IMR-90 (cell line): Measurements from ENCODE around the gene SPATA16. TPM values are rescaled to one million over a fixed set of nuclear protein-coding genes. Genes with fewer than 3 reads are reported as not detected.

ENCODE experiments used
- ATAC-seq: fragments of 200-7000 bp; cut with Tn5 transposase; 2 replicates; pipeline ENCODE4 v1.9.1; 2020; ENCODE audit warnings: low read depth, mild to moderate bottlenecking, moderate library complexity
- BruUV-seq: library from RNA; stranded (reverse); fragments of 400-500 nt; replicated peaks from 2 replicates; lab custom pipeline; 2021; lab: Mats Ljungman, UMichigan
- CTCF ChIA-PET: fragments of 300-600 bp; formaldehyde crosslinking; extraction: SDS; loops from one replicate; lab custom pipeline; 2021; ENCODE audit warnings: antibody characterized with exemption; lab: Yijun Ruan, JAX
- POLR2A ChIA-PET: fragments of 300-600 bp; sonication (Branson Sonifier 250); formaldehyde crosslinking; loops from one replicate; lab custom pipeline; 2022; ENCODE audit warnings: antibody characterized with exemption; ENCODE audit not compliant: unreplicated experiment; lab: Charles Lee
- DNase-seq: peaks from one replicate; pipeline ENCODE4 v3.0.0; 2013
- H2AFZ ChIP-seq: replicated peaks from 2 replicates; pipeline ENCODE3; 2013; ENCODE audit warnings: low read length, mild to moderate bottlenecking; ENCODE audit not compliant: poor library complexity
- H2AK5ac ChIP-seq: 2 replicates; pipeline ENCODE4 v1.6.1; 2013; ENCODE audit warnings: low read depth, low read length, inconsistent platforms
- H2AK9ac ChIP-seq: replicated peaks from 2 replicates; pipeline ENCODE3; 2013; ENCODE audit warnings: mild to moderate bottlenecking, low read depth, low read length, moderate library complexity; ENCODE audit not compliant: poor library complexity
- H2BK120ac ChIP-seq: 2 replicates; pipeline ENCODE4 v1.6.1; 2013; ENCODE audit warnings: low read depth, low read length, inconsistent platforms
- H2BK15ac ChIP-seq: 3 replicates; pipeline ENCODE4 v1.6.1; 2013; ENCODE audit warnings: low read depth, low read length, inconsistent platforms
- H2BK20ac ChIP-seq: 2 replicates; pipeline ENCODE4 v1.6.1; 2013; ENCODE audit warnings: low read depth, mild to moderate bottlenecking, inconsistent platforms, low read length, moderate library complexity
- H2BK5ac ChIP-seq: 2 replicates; pipeline ENCODE4 v1.6.1; 2013; ENCODE audit warnings: mild to moderate bottlenecking, low read depth, low read length, inconsistent platforms; ENCODE audit not compliant: poor library complexity, severe bottlenecking
- H3K14ac ChIP-seq: replicated peaks from 2 replicates; pipeline ENCODE4 v1.6.1; 2013; ENCODE audit warnings: low read depth, low read length, inconsistent platforms
- H3K18ac ChIP-seq: 2 replicates; pipeline ENCODE4 v1.6.1; 2013; ENCODE audit warnings: low read depth, low read length, control low read depth
- H3K23ac ChIP-seq: 2 replicates; pipeline ENCODE4 v1.6.1; 2013; ENCODE audit warnings: low read depth, low read length, inconsistent platforms
- H3K27ac ChIP-seq: 2 replicates; pipeline ENCODE4 v1.5.1; 2013; ENCODE audit warnings: mild to moderate bottlenecking, control low read depth, low read length; ENCODE audit not compliant: insufficient read depth
- H3K27me3 ChIP-seq: 2 replicates; pipeline ENCODE4 v1.6.1; 2013; ENCODE audit warnings: low read length; ENCODE audit not compliant: control insufficient read depth, insufficient read depth
- H3K36me3 ChIP-seq: 2 replicates; pipeline ENCODE4 v1.6.1; 2013; ENCODE audit warnings: low read length, mixed read lengths; ENCODE audit not compliant: control insufficient read depth, insufficient read depth
- H3K4ac ChIP-seq: 2 replicates; pipeline ENCODE4 v1.6.1; 2013; ENCODE audit warnings: low read depth, low read length, inconsistent platforms
- H3K4me1 ChIP-seq: 2 replicates; pipeline ENCODE4 v1.6.1; 2013; ENCODE audit warnings: low read length, mixed read lengths; ENCODE audit not compliant: control insufficient read depth, insufficient read depth
- H3K4me2 ChIP-seq: 2 replicates; pipeline ENCODE4 v1.6.1; 2013; ENCODE audit warnings: low read depth, mild to moderate bottlenecking, control low read depth, low read length, moderate library complexity
- H3K4me3 ChIP-seq: 2 replicates; pipeline ENCODE4 v1.5.1; 2013; ENCODE audit warnings: low read depth, mild to moderate bottlenecking, control low read depth, low read length, moderate library complexity; ENCODE audit not compliant: insufficient read depth
- H3K56ac ChIP-seq: 2 replicates; pipeline ENCODE4 v1.6.1; 2013; ENCODE audit warnings: low read length, inconsistent platforms; ENCODE audit not compliant: insufficient read depth; ENCODE audit errors: extremely low read depth
- H3K79me1 ChIP-seq, 2 experiments: 2 replicates each; pipeline ENCODE4 v1.6.1; 2013; ENCODE audit warnings: low read length in 2 of 2, inconsistent platforms in 1 of 2, low read depth in 1 of 2
- H3K9ac ChIP-seq: 2 replicates; pipeline ENCODE4 v1.6.1; 2013; ENCODE audit warnings: low read depth, low read length, control low read depth
- H3K9me1 ChIP-seq: 2 replicates; pipeline ENCODE4 v1.6.1; 2013; ENCODE audit warnings: low read length, inconsistent platforms; ENCODE audit not compliant: insufficient read depth
- H3K9me3 ChIP-seq: 2 replicates; pipeline ENCODE4 v1.6.1; 2013; ENCODE audit warnings: low read length; ENCODE audit not compliant: control insufficient read depth, insufficient read depth
- H4K20me1 ChIP-seq: 2 replicates; pipeline ENCODE4 v1.6.1; 2013; ENCODE audit warnings: low read length, inconsistent platforms; ENCODE audit not compliant: insufficient read depth
- H4K5ac ChIP-seq: 2 replicates; pipeline ENCODE4 v1.6.1; 2013; ENCODE audit warnings: mild to moderate bottlenecking, low read depth, low read length, control low read depth
- H4K8ac ChIP-seq, 2 experiments: 2 replicates each; pipeline ENCODE4 v1.6.1; 2013; ENCODE audit warnings: low read depth in 2 of 2, low read length in 2 of 2, control low read depth in 1 of 2, inconsistent platforms in 1 of 2
- H4K91ac ChIP-seq: 2 replicates; pipeline ENCODE4 v1.6.1; 2013; ENCODE audit warnings: low read depth, low read length, inconsistent platforms; ENCODE audit not compliant: insufficient read depth
- BHLHE40 ChIP-seq: fragments of 150-350 bp; IDR thresholded peaks from 2 replicates; pipeline ENCODE4 v1.6.1; 2016; ENCODE audit warnings: mild to moderate bottlenecking, low read depth, low read length
- MAZ ChIP-seq: IDR thresholded peaks from 2 replicates; pipeline ENCODE4 v1.6.1; 2012; ENCODE audit warnings: low read depth, mild to moderate bottlenecking, low read length, improper control_type of control experiment, moderate library complexity, borderline replicate concordance
- MXI1 ChIP-seq: IDR thresholded peaks from 2 replicates; pipeline ENCODE4 v1.6.1; 2012; ENCODE audit warnings: low read depth, mild to moderate bottlenecking, low read length, moderate library complexity, borderline replicate concordance
- NFE2L2 ChIP-seq: fragments of 150-350 bp; IDR thresholded peaks from 2 replicates; pipeline ENCODE4 v1.6.1; 2016; ENCODE audit warnings: low read depth, mild to moderate bottlenecking, low read length
- RAD21 ChIP-seq: IDR thresholded peaks from 2 replicates; pipeline ENCODE4 v1.6.1; 2012; ENCODE audit warnings: low read length, improper control_type of control experiment
- RCOR1 ChIP-seq: IDR thresholded peaks from 2 replicates; pipeline ENCODE4 v1.6.1; 2012; ENCODE audit warnings: mild to moderate bottlenecking, low read length, improper control_type of control experiment; ENCODE audit not compliant: insufficient replicate concordance
- RFX5 ChIP-seq: IDR thresholded peaks from 2 replicates; pipeline ENCODE4 v1.8.0; 2012; ENCODE audit warnings: low read depth, mild to moderate bottlenecking, low read length, moderate library complexity
- USF2 ChIP-seq: fragments of 150-350 bp; IDR thresholded peaks from 2 replicates; pipeline ENCODE4 v1.6.1; 2017; ENCODE audit warnings: mild to moderate bottlenecking, antibody characterized with exemption, low read length, low read depth
- WGBS, 2 experiments: methylation state at CpG; one replicate each; pipeline versions ENCODE4 v1.1.5 to v1.1.7; 2013; ENCODE audit warnings: missing lambda C conversion rate in 2 of 2; ENCODE audit not compliant: insufficient read length in 1 of 2; ENCODE audit errors: extremely low coverage in 2 of 2; 5-methylcytosine and 5-hydroxymethylcytosine counted together
- dilution Hi-C: fragments of 300-500 bp; cut with HindIII; formaldehyde crosslinking; loops from one replicate; pipeline ENCODE4 v1.14.3; 2018; ENCODE audit warnings: low sequenced_read_pairs; ENCODE audit not compliant: unreplicated experiment
- in situ Hi-C: fragments of 300-500 bp; cut with MboI; formaldehyde crosslinking; loops from 3 replicates; pipeline ENCODE4 v1.14.3; 2019; ENCODE audit warnings: low sequenced_read_pairs, inconsistent platforms, mixed read lengths
- intact Hi-C: fragments of 100-400 bp; cut with micrococcal nuclease; formaldehyde crosslinking; loops from 2 replicates; pipeline ENCODE4 v1.10.0; 2022
- polyA plus RNA-seq, 3 experiments: library from polyadenylated mRNA; depleted of rRNA; stranded (reverse); fragments of >200 nt; gene quantifications; 2 replicates each; pipeline ENCODE4 v1.2.3, GENCODE V29; 2012; ENCODE audit warnings: low replicate concordance in 1 of 3
- total RNA-seq: library from RNA; depleted of rRNA; stranded (reverse); fragments of >200 nt; gene quantifications from 2 replicates; pipeline ENCODE4 v1.2.3, GENCODE V29; 2012
- TF ChIP-seq, protein P1 (sequence below): conservative IDR thresholded peaks from 2 replicates; pipeline ENCODE4 v1.5.1; 2012; ENCODE audit warnings: mild to moderate bottlenecking, low read depth, low read length, improper control_type of control experiment

Gene SPATA16
- total and polyA plus RNA-seq, 2 of the 4 experiments (the other 2 are of a cell fraction), result not detected

- Histone ChIP-seq H4K91ac (no peak overlapping the region), H3K4ac (no peak overlapping the region), H2BK120ac (no peak overlapping the region), H2AFZ (no peak overlapping the region), H2AK9ac (no peak overlapping the region), H2AK5ac (no peak overlapping the region), H4K5ac (no peak overlapping the region), H4K20me1 (no peaks in the 10 kb centered on the region), H2BK5ac (no peak overlapping the region), H4K8ac (no peak overlapping the region), H3K14ac (no peak overlapping the region), H3K56ac (no peak overlapping the region), H3K9me3 (no peaks in the 10 kb centered on the region), H3K4me2 (no peak overlapping the region), H3K36me3 (no peaks in the 10 kb centered on the region), H3K27ac (no peak overlapping the region), H3K79me1 (no peaks in the 10 kb centered on the region), H3K9me1 (no peaks in the 10 kb centered on the region), H3K9ac (no peak overlapping the region), H3K27me3 (no peaks in the 10 kb centered on the region), H2BK15ac (no peak overlapping the region), H2BK20ac (no peak overlapping the region), H3K23ac (no peak overlapping the region), H3K4me3 (no peak overlapping the region), H3K4me1 (no peaks in the 10 kb centered on the region), H3K18ac (no peak overlapping the region)
- TF ChIP-seq MXI1 (no peak), RCOR1 (no peak), NFE2L2 (no peak), USF2 (no peak), BHLHE40 (no peak), MAZ (no peak), RFX5 (no peak), RAD21 (no peak)
- TF ChIP-seq, protein P1, sequence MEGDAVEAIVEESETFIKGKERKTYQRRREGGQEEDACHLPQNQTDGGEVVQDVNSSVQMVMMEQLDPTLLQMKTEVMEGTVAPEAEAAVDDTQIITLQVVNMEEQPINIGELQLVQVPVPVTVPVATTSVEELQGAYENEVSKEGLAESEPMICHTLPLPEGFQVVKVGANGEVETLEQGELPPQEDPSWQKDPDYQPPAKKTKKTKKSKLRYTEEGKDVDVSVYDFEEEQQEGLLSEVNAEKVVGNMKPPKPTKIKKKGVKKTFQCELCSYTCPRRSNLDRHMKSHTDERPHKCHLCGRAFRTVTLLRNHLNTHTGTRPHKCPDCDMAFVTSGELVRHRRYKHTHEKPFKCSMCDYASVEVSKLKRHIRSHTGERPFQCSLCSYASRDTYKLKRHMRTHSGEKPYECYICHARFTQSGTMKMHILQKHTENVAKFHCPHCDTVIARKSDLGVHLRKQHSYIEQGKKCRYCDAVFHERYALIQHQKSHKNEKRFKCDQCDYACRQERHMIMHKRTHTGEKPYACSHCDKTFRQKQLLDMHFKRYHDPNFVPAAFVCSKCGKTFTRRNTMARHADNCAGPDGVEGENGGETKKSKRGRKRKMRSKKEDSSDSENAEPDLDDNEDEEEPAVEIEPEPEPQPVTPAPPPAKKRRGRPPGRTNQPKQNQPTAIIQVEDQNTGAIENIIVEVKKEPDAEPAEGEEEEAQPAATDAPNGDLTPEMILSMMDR, result no peak
- no peak for DNase-seq
- BruUV-seq, result no TSS peak
- in situ Hi-C loops (no loop called here), dilution Hi-C loops (no loop called here), intact Hi-C loops (no loop called here)
- ChIA-PET CTCF (interaction anchor here (0.5 kb wide), 1 partner anchor 107 kb away, joined by 4 read pairs; no protein-coding TSS in a partner anchor), POLR2A (no interaction called here)
- WGBS, 2 experiments, result no CpG with 5 or more reads among the region's 3 CpGs
- no peak for ATAC-seq
These were observed 222.3 kb downstream of the SPATA16 start for GRCh38 chr3:172918568-172919296.
